ENCODE results near the gene CHMP1A. TPM values are rescaled to one million over a fixed set of nuclear protein-coding genes. Genes with fewer than 3 reads are reported as not detected.

The CHMP1A gene
- total RNA-seq, 2 donors from 2014 or later = 37.6 to 65.9 TPM

DNA sequence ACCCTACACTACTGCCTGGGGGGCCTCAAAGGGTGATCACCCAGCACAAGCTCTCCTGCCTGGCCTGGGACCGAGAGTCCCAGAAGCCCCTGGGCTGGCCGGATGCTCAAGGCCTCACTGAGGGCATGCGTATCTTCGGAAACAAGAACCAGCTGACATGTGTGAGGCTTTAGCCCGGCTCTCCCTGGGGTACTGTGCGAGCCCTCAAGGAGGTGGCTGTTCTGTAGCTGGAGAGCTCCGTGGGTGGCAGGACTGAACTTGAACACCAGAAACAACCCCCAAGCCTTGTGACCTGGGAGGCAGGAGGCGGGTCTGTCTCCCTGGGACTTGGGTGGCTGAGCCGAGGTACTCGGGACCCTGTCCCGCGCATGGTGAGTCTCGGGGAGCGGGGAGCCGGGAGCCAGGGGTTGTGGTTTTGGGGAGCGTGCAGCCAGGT, 37.1 kb downstream of the CHMP1A start:
- DNase-seq (no peak), ATAC-seq (no peak)
- Histone ChIP-seq H3K27me3 (no peaks in the 10 kb centered on the region), H3K9me3 (no peaks in the 10 kb centered on the region), H3K27ac (no peak overlapping the region), H3K4me1 (peaks cover 5% of the 10 kb centered on the region), H3K4me3 (no peak overlapping the region), H3K36me3 (replicated peaks in 1 of 2; ENCODE audit: insufficient read depth in 1 of 2, low read depth in 2 of 2) (no peaks in the 10 kb centered on the region)
- intact Hi-C loops (cut with DNase I) = no loop called here
- TF ChIP-seq CTCF (IDR thresholded peaks at IDR 0.05) (no peak), POLR2A (IDR thresholded peaks at IDR 0.05) (no peak)
- 89 to 100% methylated on average over 1 to 14 of the region's 16 CpGs for WGBS, 2 donors

- Histone ChIP-seq H3K36me3 (replicated peaks in 1 of 2; ENCODE audit: insufficient read depth in 1 of 2, low read depth in 2 of 2) (no peaks in the 10 kb centered on the region), H3K4me1 (peaks cover 11% of the 10 kb centered on the region), H3K27ac (no peak overlapping the region), H3K9me3 (no peaks in the 10 kb centered on the region), H3K27me3 (no peaks in the 10 kb centered on the region), H3K4me3 (no peak overlapping the region)
- 63 to 87% methylated on average over 3 to 11 of the region's 12 CpGs for WGBS, 2 donors
- DNase-seq (no peak), ATAC-seq (no peak)
- TF ChIP-seq CTCF (IDR thresholded peaks at IDR 0.05) (no peak), POLR2A (IDR thresholded peaks at IDR 0.05) (no peak)
- intact Hi-C loops (cut with DNase I) = no loop called here
Measured at GRCh38 chr16:89619840-89620239, 37.7 kb downstream of the CHMP1A start.

GRCh38 chr16:89618109-89618998, 39.2 kb downstream of the CHMP1A start:
- no peak overlapping the region for H3K4me3 ChIP-seq
- no peaks in the 10 kb centered on the region for H3K9me3 ChIP-seq
- H3K36me3 ChIP-seq (replicated peaks in 1 of 2; ENCODE audit: insufficient read depth in 1 of 2, low read depth in 2 of 2) = no peaks in the 10 kb centered on the region
- WGBS, 2 donors = 70 to 73% methylated on average over 15 to 16 of the region's 16 CpGs
- ATAC-seq = no peak
- peaks cover 13% of the 10 kb centered on the region for H3K4me1 ChIP-seq
- DNase-seq = no peak
- H3K27ac ChIP-seq = no peak overlapping the region
- no peaks in the 10 kb centered on the region for H3K27me3 ChIP-seq
- TF ChIP-seq CTCF (IDR thresholded peaks at IDR 0.05) = no peak
- TF ChIP-seq POLR2A (IDR thresholded peaks at IDR 0.05) = no peak
- intact Hi-C loops (cut with DNase I) = no loop called here

- Histone ChIP-seq H3K4me1 (peaks cover 21% of the 10 kb centered on the region), H3K36me3 (replicated peaks in 1 of 2; ENCODE audit: insufficient read depth in 1 of 2, low read depth in 2 of 2) (no peaks in the 10 kb centered on the region), H3K27ac (no peak overlapping the region), H3K4me3 (no peak overlapping the region), H3K27me3 (no peaks in the 10 kb centered on the region), H3K9me3 (no peaks in the 10 kb centered on the region)
- no peak for TF ChIP-seq POLR2A (IDR thresholded peaks at IDR 0.05)
- ATAC-seq (no peak), DNase-seq (no peak)
- intact Hi-C loops (cut with DNase I) = no loop called here
- WGBS, 2 donors = 60 to 65% methylated on average over 4 to 6 of the region's 6 CpGs
Measured at GRCh38 chr16:89617036-89617435, 40.5 kb downstream of the CHMP1A start.

GRCh38 chr16:89616623-89617022, 40.9 kb downstream of the CHMP1A start:
- Histone ChIP-seq H3K27me3 (no peaks in the 10 kb centered on the region), H3K4me3 (no peak overlapping the region), H3K4me1 (peaks cover 21% of the 10 kb centered on the region), H3K36me3 (replicated peaks in 1 of 2; ENCODE audit: insufficient read depth in 1 of 2, low read depth in 2 of 2) (no peaks in the 10 kb centered on the region), H3K27ac (no peak overlapping the region), H3K9me3 (no peaks in the 10 kb centered on the region)
- TF ChIP-seq POLR2A (IDR thresholded peaks at IDR 0.05) (no peak), CTCF (IDR thresholded peaks at IDR 0.05) (no peak)
- DNase-seq (no peak), ATAC-seq (no peak)
- 75 to 90% methylated on average over 20 of the region's 20 CpGs for WGBS, 2 donors
- intact Hi-C loops (cut with DNase I) = no loop called here

Data from body of pancreas (tissue), 4 donors.